KOPT-K1 (cell line): Measurements from ENCODE around the gene SEPTIN10.

ENCODE experiments used
- H3K27ac ChIP-seq: fragments of 200-600 bp; sonication (generic); 2 replicates; pipeline ENCODE4 v1.5.1; 2016; ENCODE audit warnings: antibody characterized with exemption, mild to moderate bottlenecking, low read depth, low read length; ENCODE audit not compliant: poor library complexity, severe bottlenecking
- H3K36me3 ChIP-seq: fragments of 200-600 bp; sonication (generic); 2 replicates; pipeline ENCODE4 v1.5.1; 2017; ENCODE audit warnings: antibody characterized with exemption, mild to moderate bottlenecking, low read length, moderate library complexity; ENCODE audit not compliant: insufficient read depth
- H3K9me3 ChIP-seq: fragments of 200-600 bp; sonication (generic); 2 replicates; pipeline ENCODE4 v1.5.1; 2017; ENCODE audit warnings: antibody characterized with exemption, low read length, mild to moderate bottlenecking; ENCODE audit not compliant: insufficient read depth, poor library complexity, severe bottlenecking

SEPTIN10 gene

GRCh38 chr2:109613922-109614714 is at the start of gene SEPTIN10, which contains the start of gene SOWAHC:
SEPTIN10 (minus strand) TSS chr2:109613966; CDS start chr2:109613827, 139 bp downstream.
SOWAHC (plus strand) TSS chr2:109614364; CDS start chr2:109614490, 126 bp downstream.
- no peaks in the 10 kb centered on the region for H3K36me3 ChIP-seq
- peaks cover 6% of the 10 kb centered on the region for H3K9me3 ChIP-seq
- no peak within 1 kb of the TSS for H3K27ac ChIP-seq

GRCh38 chr2:109662889-109663288 is 49.1 kb upstream of the SEPTIN10 start:
- Histone ChIP-seq H3K36me3 (no peaks in the 10 kb centered on the region), H3K27ac (no peak overlapping the region), H3K9me3 (no peaks in the 10 kb centered on the region)

GRCh38 chr2:109660046-109660860 is 46.5 kb upstream of the SEPTIN10 start:
- Histone ChIP-seq H3K9me3 (no peaks in the 10 kb centered on the region), H3K27ac (no peak overlapping the region), H3K36me3 (no peaks in the 10 kb centered on the region)

- no peak overlapping the region for H3K27ac ChIP-seq
- no peaks in the 10 kb centered on the region for H3K36me3 ChIP-seq
- H3K9me3 ChIP-seq, result no peaks in the 10 kb centered on the region
Measured at GRCh38 chr2:109659396-109660045, 45.8 kb upstream of the SEPTIN10 start.

- no peaks in the 10 kb centered on the region for H3K36me3 ChIP-seq
- H3K27ac ChIP-seq, result no peak overlapping the region
- no peaks in the 10 kb centered on the region for H3K9me3 ChIP-seq
Measured at GRCh38 chr2:109655287-109655686, 41.5 kb upstream of the SEPTIN10 start.

GRCh38 chr2:109654326-109655050 is 40.7 kb upstream of the SEPTIN10 start:
- no peak overlapping the region for H3K27ac ChIP-seq
- no peaks in the 10 kb centered on the region for H3K36me3 ChIP-seq
- peaks cover 5% of the 10 kb centered on the region for H3K9me3 ChIP-seq

GRCh38 chr2:109649736-109650695 is 36.2 kb upstream of the SEPTIN10 start:
- Histone ChIP-seq H3K9me3 (peaks cover 5% of the 10 kb centered on the region), H3K27ac (no peak overlapping the region)

GRCh38 chr2:109648041-109648527 is 34.3 kb upstream of the SEPTIN10 start:
- Histone ChIP-seq H3K36me3 (no peaks in the 10 kb centered on the region), H3K27ac (no peak overlapping the region)

More at GRCh38 chr2:109649736-109650695, 36.2 kb upstream of the SEPTIN10 start:
- no peaks in the 10 kb centered on the region for H3K36me3 ChIP-seq

GRCh38 chr2:109647636-109648035 is 33.9 kb upstream of the SEPTIN10 start:
- peaks cover 5% of the 10 kb centered on the region for H3K9me3 ChIP-seq
- no peak overlapping the region for H3K27ac ChIP-seq
- H3K36me3 ChIP-seq, result no peaks in the 10 kb centered on the region

More at GRCh38 chr2:109648041-109648527, 34.3 kb upstream of the SEPTIN10 start:
- peaks cover 5% of the 10 kb centered on the region for H3K9me3 ChIP-seq

- H3K9me3 ChIP-seq, result peaks cover 5% of the 10 kb centered on the region
- no peaks in the 10 kb centered on the region for H3K36me3 ChIP-seq
- no peak overlapping the region for H3K27ac ChIP-seq
Measured at GRCh38 chr2:109646961-109647360, 33.2 kb upstream of the SEPTIN10 start.

GRCh38 chr2:109645412-109646184 is 31.8 kb upstream of the SEPTIN10 start:
- H3K27ac ChIP-seq, result no peak overlapping the region
- H3K36me3 ChIP-seq, result no peaks in the 10 kb centered on the region
- H3K9me3 ChIP-seq, result peaks cover 5% of the 10 kb centered on the region

- Histone ChIP-seq H3K36me3 (no peaks in the 10 kb centered on the region), H3K27ac (no peak overlapping the region), H3K9me3 (no peaks in the 10 kb centered on the region)
Measured at GRCh38 chr2:109644571-109645275, 31.0 kb upstream of the SEPTIN10 start.
